ENCODE results near the gene CELF5.

- TF ChIP-seq POLR2AphosphoS5 (IDR thresholded peaks at IDR 0.05; ENCODE audit: borderline replicate concordance, low read depth, low read length): no peak
- no peak for TF ChIP-seq EZH2 (IDR thresholded peaks at IDR 0.05)
- TF ChIP-seq FOXP2 (optimal IDR thresholded peaks at IDR 0.05; ENCODE audit: control extremely low read depth, extremely low read length, insufficient read depth): no peak
These were observed 92.3 kb downstream of the CELF5 start for GRCh38 chr19:3316659-3317207.
